Endodermal cell (in vitro differentiated cells): ENCODE data around the gene ZSCAN5A. TPM values are rescaled to one million over a fixed set of nuclear protein-coding genes. Genes with fewer than 3 reads are reported as not detected.

ENCODE experiments used
- DNase-seq: peaks from one replicate; pipeline ENCODE4 v3.0.0-alpha.2; 2017
- H3K27ac ChIP-seq: 2 replicates; pipeline ENCODE4 v1.5.1; 2013; ENCODE audit warnings: mild to moderate bottlenecking, low read depth, low read length, moderate library complexity
- H3K27me3 ChIP-seq: 2 replicates; pipeline ENCODE4 v1.6.1; 2013; ENCODE audit warnings: mild to moderate bottlenecking, low read length, moderate library complexity; ENCODE audit not compliant: insufficient read depth, control insufficient read depth, poor library complexity, severe bottlenecking
- H3K36me3 ChIP-seq: 2 replicates; pipeline ENCODE4 v1.7.0; 2013; ENCODE audit warnings: mild to moderate bottlenecking, low read length, moderate library complexity; ENCODE audit not compliant: control insufficient read depth, insufficient read depth
- H3K4me1 ChIP-seq: one replicate; pipeline ENCODE4 v1.7.0; 2013; ENCODE audit warnings: low read length; ENCODE audit not compliant: control insufficient read depth, insufficient read depth
- H3K4me3 ChIP-seq: 2 replicates; pipeline ENCODE4 v1.5.1; 2013; ENCODE audit warnings: mild to moderate bottlenecking, low read length, moderate library complexity
- H3K9ac ChIP-seq: 2 replicates; pipeline ENCODE4 v1.6.1; 2013; ENCODE audit warnings: mild to moderate bottlenecking, low read length, moderate library complexity; ENCODE audit not compliant: poor library complexity, severe bottlenecking; ENCODE audit errors: extremely low read depth
- H3K9me3 ChIP-seq: 2 replicates; pipeline ENCODE4 v1.6.1; 2013; ENCODE audit warnings: mild to moderate bottlenecking, low read length, moderate library complexity; ENCODE audit not compliant: control insufficient read depth
- H3K27ac Mint-ChIP-seq: 2 replicates; pipeline ENCODE4 v1.8.0; 2020; ENCODE audit warnings: mixed read lengths
- H3K27me3 Mint-ChIP-seq: 2 replicates; pipeline ENCODE4 v1.8.0; 2021; ENCODE audit warnings: mild to moderate bottlenecking, mixed read lengths; ENCODE audit not compliant: insufficient read depth
- H3K36me3 Mint-ChIP-seq: 2 replicates; pipeline ENCODE4 v1.8.0; 2020; ENCODE audit warnings: low read depth, mixed read lengths
- H3K4me1 Mint-ChIP-seq: 2 replicates; pipeline ENCODE4 v1.8.0; 2020; ENCODE audit warnings: mixed read lengths
- H3K4me3 Mint-ChIP-seq: 2 replicates; pipeline ENCODE4 v1.8.0; 2020; ENCODE audit warnings: mild to moderate bottlenecking, moderate library complexity, mixed read lengths
- H3K9me3 Mint-ChIP-seq: 2 replicates; pipeline ENCODE4 v1.8.0; 2020; ENCODE audit warnings: mild to moderate bottlenecking, mixed read lengths
- CTCF ChIP-seq: fragments of 200-600 bp; sonication (generic); conservative IDR thresholded peaks from 2 replicates; pipeline ENCODE4 v1.5.0; 2021; ENCODE audit warnings: antibody characterized with exemption, mild to moderate bottlenecking
- WGBS, 2 experiments: methylation state at CpG; one replicate each; pipeline versions ENCODE4 v1.1.5 to v1.1.7; 2013; ENCODE audit warnings: missing lambda C conversion rate in 2 of 2, mixed read lengths in 1 of 2; ENCODE audit not compliant: insufficient coverage in 1 of 2, insufficient read length in 1 of 2; 5-methylcytosine and 5-hydroxymethylcytosine counted together
- total RNA-seq, 2 donors: library from RNA; stranded (reverse); fragmentation: NEBNext Ultra II Directional in 1 of 2; extraction: Animal tissue kit (Norgen Biotek cat#: 25700) in 1 of 2; gene quantifications; 2 replicates in 1 of 2; 3 replicates in 1 of 2; pipeline ENCODE4 v1.2.1, GENCODE V29; 2021

ZSCAN5A gene
- total RNA-seq, 2 donors from 2014 or later: 11.9 to 20.8 TPM

- Mint-ChIP-seq H3K36me3 (peaks cover 59% of the 10 kb centered on the region), H3K4me1 (peaks cover 6% of the 10 kb centered on the region), H3K27me3 (no peaks in the 10 kb centered on the region), H3K27ac (no peak overlapping the region), H3K9me3 (no peaks in the 10 kb centered on the region), H3K4me3 (no peak overlapping the region)
- no peaks in the 10 kb centered on the region for H3K4me1 ChIP-seq
- no peak for DNase-seq
- peak; percentile 57 for TF ChIP-seq CTCF
- H3K4me3 ChIP-seq: no peak overlapping the region
- H3K27ac ChIP-seq: no peak overlapping the region
- no peak overlapping the region for H3K9ac ChIP-seq
- H3K36me3 ChIP-seq: no peaks in the 10 kb centered on the region
- no peaks in the 10 kb centered on the region for H3K9me3 ChIP-seq
- H3K27me3 ChIP-seq: no peaks in the 10 kb centered on the region
- 78 to 81% methylated on average over 4 to 5 of the region's 5 CpGs for WGBS, 2 experiments
Measured at GRCh38 chr19:56301155-56301554, 13.5 kb downstream of the ZSCAN5A start.

- H3K9me3 Mint-ChIP-seq: no peaks in the 10 kb centered on the region
- 93% methylated on average over 3 of the region's 3 CpGs for WGBS, 2 experiments
Measured at GRCh38 chr19:56299688-56300087, 15.0 kb downstream of the ZSCAN5A start.

GRCh38 chr19:56297010-56297409 lies 17.6 kb downstream of the ZSCAN5A start:
- no peak overlapping the region for H3K27ac ChIP-seq

More at GRCh38 chr19:56299688-56300087, 15.0 kb downstream of the ZSCAN5A start:
- Histone ChIP-seq H3K4me3 (no peak overlapping the region), H3K9me3 (no peaks in the 10 kb centered on the region), H3K36me3 (no peaks in the 10 kb centered on the region), H3K4me1 (no peaks in the 10 kb centered on the region), H3K9ac (no peak overlapping the region), H3K27me3 (no peaks in the 10 kb centered on the region), H3K27ac (no peak overlapping the region)
- no peak overlapping the region for H3K4me3 Mint-ChIP-seq
- no peak for TF ChIP-seq CTCF
- no peak for DNase-seq
- H3K27ac Mint-ChIP-seq: no peak overlapping the region
- H3K27me3 Mint-ChIP-seq: no peaks in the 10 kb centered on the region
- H3K36me3 Mint-ChIP-seq: peaks cover 55% of the 10 kb centered on the region
- peaks cover 6% of the 10 kb centered on the region for H3K4me1 Mint-ChIP-seq

More at GRCh38 chr19:56297010-56297409, 17.6 kb downstream of the ZSCAN5A start:
- Mint-ChIP-seq H3K9me3 (peaks cover 8% of the 10 kb centered on the region), H3K4me1 (peaks cover 16% of the 10 kb centered on the region), H3K27me3 (no peaks in the 10 kb centered on the region), H3K36me3 (peaks cover 56% of the 10 kb centered on the region), H3K27ac (no peak overlapping the region), H3K4me3 (no peak overlapping the region)
- Histone ChIP-seq H3K27me3 (no peaks in the 10 kb centered on the region), H3K4me3 (no peak overlapping the region), H3K9ac (no peak overlapping the region), H3K4me1 (no peaks in the 10 kb centered on the region), H3K9me3 (peaks cover 6% of the 10 kb centered on the region), H3K36me3 (peaks cover 11% of the 10 kb centered on the region)
- 83 to 86% methylated on average over 3 of the region's 3 CpGs for WGBS, 2 experiments
- DNase-seq: no peak
- no peak for TF ChIP-seq CTCF
